SJSA1 (cell line): Measurements from ENCODE around the gene ARSB. TPM values are rescaled to one million over a fixed set of nuclear protein-coding genes. Genes with fewer than 3 reads are reported as not detected.
A peak's percentile ranks its signal among the peaks of the same experiment; 100 is the strongest.

Source experiments
- DNase-seq, 2 experiments: peaks; one replicate each; pipeline ENCODE4 v3.0.0-alpha.2; 2015 to 2020; ENCODE audit warnings: low spot score in 2 of 2, low read depth in 1 of 2
- H3K27ac ChIP-seq: fragments of 250-450 bp; sonication (Bioruptor Pico); 2 replicates; pipeline ENCODE4 v1.5.1; 2020; ENCODE audit warnings: mild to moderate bottlenecking, moderate library complexity
- H3K27me3 ChIP-seq: fragments of 250-450 bp; sonication (Bioruptor Pico); replicated peaks from 2 replicates; pipeline ENCODE4 v1.5.1; 2020; ENCODE audit warnings: mild to moderate bottlenecking, moderate library complexity
- H3K36me3 ChIP-seq: fragments of 250-450 bp; sonication (Bioruptor Pico); 2 replicates; pipeline ENCODE4 v1.5.1; 2020; ENCODE audit warnings: mild to moderate bottlenecking
- H3K4me1 ChIP-seq: fragments of 250-450 bp; sonication (Bioruptor Pico); replicated peaks from 2 replicates; pipeline ENCODE4 v1.6.1; 2021; ENCODE audit warnings: mild to moderate bottlenecking
- H3K4me3 ChIP-seq: fragments of 250-450 bp; sonication (Bioruptor Pico); 2 replicates; pipeline ENCODE4 v1.5.1; 2020; ENCODE audit warnings: mild to moderate bottlenecking
- H3K9me3 ChIP-seq: fragments of 250-450 bp; sonication (Bioruptor Pico); replicated peaks from 2 replicates; pipeline ENCODE4 v1.5.1; 2020; ENCODE audit warnings: mild to moderate bottlenecking
- total RNA-seq: library from RNA; depleted of rRNA; stranded (reverse); fragments of >200 nt; shearing (Covaris generic); gene quantifications from 2 replicates; pipeline ENCODE4 v1.2.3, GENCODE V29; 2014

Gene ARSB
- total RNA-seq, 1 experiment from 2014 or later: 72.9 TPM

DNA sequence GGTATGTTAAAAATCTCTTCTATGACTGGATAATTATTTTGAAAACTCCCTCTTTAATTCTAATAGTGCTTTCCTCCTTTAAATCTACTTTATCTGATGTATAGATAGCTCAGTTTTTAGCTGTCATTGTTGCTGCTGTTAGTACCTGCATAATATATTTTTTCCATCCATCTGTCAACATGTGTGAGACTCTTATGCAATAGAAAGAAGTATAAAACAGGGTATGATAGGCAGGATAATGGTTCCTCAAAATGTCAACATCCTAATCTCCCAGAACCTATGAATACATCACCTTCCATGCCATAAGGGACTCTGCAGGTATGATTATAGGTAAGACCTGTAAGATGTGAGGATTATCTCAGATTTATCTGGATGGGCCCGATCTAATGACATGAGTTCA is 199.7 kb downstream of the ARSB start:
- no peak for DNase-seq
- Histone ChIP-seq H3K4me3 (no peak overlapping the region), H3K9me3 (no peaks in the 10 kb centered on the region), H3K27ac (no peak overlapping the region), H3K4me1 (peaks cover 24% of the 10 kb centered on the region), H3K27me3 (no peaks in the 10 kb centered on the region), H3K36me3 (0 out of 2 replicates have a peak, but pooled peaks cover 3% of the 10 kb centered on the region)

DNA sequence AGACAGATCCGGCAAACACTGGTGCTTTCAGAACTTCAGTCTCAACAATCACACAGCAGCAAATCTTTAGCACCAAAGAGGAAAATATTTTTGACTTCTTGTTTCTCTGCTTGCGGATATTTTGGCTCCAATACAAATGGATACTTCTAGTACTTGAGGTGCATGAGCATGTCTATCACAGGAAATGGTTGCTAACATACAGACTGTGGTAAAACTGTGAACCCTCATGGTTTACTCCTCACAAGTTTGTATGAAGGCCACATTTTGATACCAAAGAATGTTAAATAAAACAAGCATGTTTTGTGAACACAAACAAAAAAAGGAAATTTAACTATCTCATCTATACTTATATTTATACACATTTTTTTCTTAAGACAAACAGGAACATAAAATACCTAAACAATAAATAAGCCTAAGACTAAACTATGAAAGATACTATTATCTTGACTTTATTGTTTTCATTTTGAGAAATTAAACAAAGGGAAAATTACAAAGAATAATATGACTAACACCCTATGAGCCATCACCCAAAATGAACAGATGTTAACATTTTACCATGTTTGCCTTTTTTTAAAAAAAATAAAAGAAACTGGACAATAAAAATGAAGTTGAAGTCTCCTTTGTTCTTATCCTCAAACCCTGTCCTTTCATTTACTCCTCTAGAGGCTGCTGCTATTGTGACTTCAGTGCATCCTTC is 201.5 kb downstream of the ARSB start:
- Histone ChIP-seq H3K27me3 (no peaks in the 10 kb centered on the region), H3K4me1 (peaks cover 30% of the 10 kb centered on the region), H3K36me3 (0 out of 2 replicates have a peak, but pooled peaks cover 3% of the 10 kb centered on the region), H3K9me3 (no peaks in the 10 kb centered on the region), H3K27ac (no peak overlapping the region), H3K4me3 (no peak overlapping the region)
- peak in 1 of 2 experiments; percentile 57 for DNase-seq

DNA sequence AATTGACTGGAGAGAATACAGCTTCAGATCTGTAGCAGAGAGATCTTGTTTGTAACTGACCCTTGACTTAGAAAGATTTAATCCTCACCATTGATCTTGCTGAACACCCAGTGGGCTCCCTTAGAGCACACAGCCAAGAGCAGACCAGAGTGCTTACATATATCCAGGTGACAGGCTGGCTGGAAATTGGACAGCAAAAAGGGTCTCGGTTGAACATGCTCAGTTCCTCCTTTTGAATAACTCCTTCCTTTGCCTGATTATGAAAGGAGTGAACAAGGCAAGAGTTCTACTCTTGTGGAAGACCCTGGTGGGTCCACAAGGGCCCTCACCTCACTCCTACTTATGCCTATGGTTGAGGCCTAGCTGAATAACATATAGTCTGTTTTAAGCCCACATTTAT is 202.4 kb downstream of the ARSB start:
- H3K36me3 ChIP-seq: 0 out of 2 replicates have a peak, but pooled peaks cover 3% of the 10 kb centered on the region
- H3K27ac ChIP-seq: no peak overlapping the region
- no peak overlapping the region for H3K4me3 ChIP-seq
- H3K4me1 ChIP-seq: peaks cover 30% of the 10 kb centered on the region
- H3K27me3 ChIP-seq: no peaks in the 10 kb centered on the region
- no peaks in the 10 kb centered on the region for H3K9me3 ChIP-seq
- DNase-seq: peak in 1 of 2 experiments; percentile 5

DNA sequence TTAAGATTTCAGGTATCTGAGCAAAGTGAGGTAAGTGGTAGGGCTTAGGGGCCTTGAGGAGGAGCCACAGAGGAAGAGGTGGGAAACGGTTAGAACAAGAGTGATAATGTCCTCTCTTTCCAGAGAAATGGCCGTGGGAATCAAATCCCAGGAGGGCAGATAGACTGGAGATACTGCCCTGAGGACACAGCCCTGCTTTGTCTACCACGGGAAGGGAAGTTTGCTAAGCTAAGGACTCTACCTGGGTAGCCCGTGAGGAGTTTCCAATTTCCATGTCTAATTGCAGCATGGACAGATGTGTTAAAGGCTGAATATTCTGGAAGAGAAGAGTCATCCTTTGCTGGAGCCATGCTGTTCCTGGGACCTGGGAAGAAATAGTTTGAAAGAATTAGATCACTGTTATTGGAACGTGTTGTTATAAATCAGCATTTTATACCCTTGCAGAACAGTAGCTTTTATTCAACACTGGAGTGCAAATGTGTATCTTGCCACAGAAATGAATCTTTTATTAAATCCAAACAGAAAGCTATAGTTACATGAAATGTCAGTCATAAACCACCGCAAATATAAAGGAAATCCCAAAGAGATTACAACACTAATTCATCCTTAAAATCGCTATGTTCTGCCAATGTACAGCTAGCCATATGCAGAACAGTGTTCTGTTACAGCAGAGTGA is 203.4 kb downstream of the ARSB start:
- Histone ChIP-seq H3K27ac (no peak overlapping the region), H3K9me3 (no peaks in the 10 kb centered on the region), H3K27me3 (no peaks in the 10 kb centered on the region), H3K36me3 (0 out of 2 replicates have a peak, but pooled peaks cover 3% of the 10 kb centered on the region), H3K4me3 (no peak overlapping the region), H3K4me1 (peaks cover 28% of the 10 kb centered on the region)
- peak in 1 of 2 experiments; percentile 8 for DNase-seq

DNA sequence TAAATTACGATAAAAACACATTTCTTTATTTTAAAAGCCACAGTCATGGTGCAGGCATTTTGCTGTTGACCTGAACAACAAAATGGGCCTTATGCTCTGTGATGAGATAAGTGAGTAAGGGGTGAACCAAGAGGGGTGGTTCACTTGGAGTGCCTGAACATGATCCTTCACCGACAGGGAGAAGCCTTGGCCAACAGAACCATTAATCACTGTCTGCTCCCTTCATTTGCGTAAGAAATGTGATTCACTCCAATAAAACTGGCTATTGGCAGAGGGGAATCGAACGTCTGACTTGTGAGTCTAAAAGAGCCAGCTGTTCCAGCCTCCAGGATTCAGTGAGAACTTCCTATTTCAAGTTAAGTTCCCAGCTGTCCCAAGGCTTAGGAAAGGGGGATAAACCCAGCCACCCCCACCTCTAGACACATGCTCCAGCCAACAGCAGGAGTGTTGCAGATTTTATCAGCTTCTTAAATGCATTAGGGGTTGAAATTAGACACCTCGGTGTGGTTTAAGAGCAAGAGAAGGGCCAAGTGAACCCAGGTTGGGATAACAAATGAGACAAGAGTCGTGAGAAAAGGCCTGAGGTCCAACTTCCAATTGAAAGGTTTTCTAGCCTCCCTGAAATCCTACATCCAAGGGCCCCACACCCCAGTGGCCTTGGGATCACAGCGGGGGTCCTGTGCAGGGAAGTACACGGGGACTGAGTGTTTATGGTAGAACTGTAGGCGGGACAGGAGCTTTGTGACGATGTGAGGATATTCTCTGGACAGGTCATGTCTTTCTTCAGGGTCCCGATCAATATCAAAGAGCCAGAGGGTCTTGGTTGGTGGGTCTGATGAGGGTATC is 205.1 kb downstream of the ARSB start:
- DNase-seq: no peak
- H3K4me3 ChIP-seq: no peak overlapping the region
- no peak overlapping the region for H3K27ac ChIP-seq
- no peaks in the 10 kb centered on the region for H3K9me3 ChIP-seq
- peaks cover 28% of the 10 kb centered on the region for H3K4me1 ChIP-seq
- H3K36me3 ChIP-seq: 0 out of 2 replicates have a peak, but pooled peaks cover 3% of the 10 kb centered on the region
- no peaks in the 10 kb centered on the region for H3K27me3 ChIP-seq

DNA sequence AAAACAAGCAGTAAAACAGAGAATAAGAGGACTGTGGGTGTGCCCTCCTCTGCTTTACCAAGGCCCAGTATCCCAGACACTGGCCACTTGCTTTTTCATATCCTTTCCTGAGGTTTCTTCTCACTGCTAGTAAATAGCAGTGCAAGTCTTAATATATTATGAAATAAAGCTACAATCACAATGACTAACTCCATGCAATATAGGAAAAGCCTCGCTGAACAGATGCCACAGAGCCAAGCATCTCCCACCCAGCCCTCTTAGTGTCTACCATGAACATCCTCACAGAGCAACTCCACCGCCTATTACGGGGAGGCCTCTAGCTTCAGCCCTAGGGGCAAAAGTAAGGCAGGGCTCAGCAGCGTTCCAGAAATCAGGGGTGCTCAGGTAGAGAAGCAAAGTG is 205.8 kb downstream of the ARSB start:
- DNase-seq: no peak
- H3K27ac ChIP-seq: no peak overlapping the region
- H3K4me3 ChIP-seq: no peak overlapping the region
- 0 out of 2 replicates have a peak, but pooled peaks cover 3% of the 10 kb centered on the region for H3K36me3 ChIP-seq
- H3K27me3 ChIP-seq: no peaks in the 10 kb centered on the region
- peaks cover 28% of the 10 kb centered on the region for H3K4me1 ChIP-seq
- H3K9me3 ChIP-seq: no peaks in the 10 kb centered on the region

DNA sequence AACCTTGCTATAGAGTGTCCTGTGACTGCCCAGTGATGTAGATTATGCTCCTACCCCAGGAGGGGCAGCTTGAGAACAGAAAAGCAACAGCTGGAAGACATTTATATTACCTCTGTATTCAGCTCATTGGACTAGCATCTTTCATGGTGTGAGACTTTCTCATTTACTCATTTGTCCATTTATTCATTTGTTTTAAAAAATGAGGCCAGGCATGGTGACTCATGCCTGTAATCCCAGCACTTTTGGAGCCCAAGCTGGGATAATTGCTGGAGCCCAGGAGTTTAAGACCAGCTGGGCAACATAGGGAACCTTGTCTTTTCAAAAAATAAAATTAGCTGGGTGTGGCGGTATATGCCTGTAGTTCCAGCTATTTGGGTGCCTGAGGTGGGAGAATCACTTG is 206.6 kb downstream of the ARSB start:
- H3K9me3 ChIP-seq: no peaks in the 10 kb centered on the region

DNA sequence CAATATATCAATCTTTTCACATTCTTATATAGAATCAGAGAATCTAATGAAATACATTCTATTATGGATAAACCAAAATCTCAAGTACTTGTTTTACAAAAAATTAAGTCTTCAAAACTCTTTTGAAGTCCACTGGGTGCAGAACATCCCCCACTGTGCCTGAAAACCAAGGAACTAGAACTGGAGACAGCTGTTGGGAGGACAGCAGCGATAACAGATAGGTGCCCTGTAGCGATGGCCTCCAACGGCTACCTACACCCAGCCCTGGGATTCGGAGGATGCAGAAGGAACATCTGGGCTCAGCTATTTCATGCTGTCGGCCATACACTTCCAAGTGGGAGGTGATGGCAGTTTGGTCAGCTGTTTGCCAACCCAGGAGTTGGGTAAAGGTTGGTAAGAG is 207.2 kb downstream of the ARSB start:
- H3K27ac ChIP-seq: no peak overlapping the region
- no peak overlapping the region for H3K4me3 ChIP-seq
- no peaks in the 10 kb centered on the region for H3K9me3 ChIP-seq

More for the DNA sequence above, 206.6 kb downstream of the ARSB start:
- Histone ChIP-seq H3K27me3 (no peaks in the 10 kb centered on the region), H3K4me3 (no peak overlapping the region), H3K4me1 (peaks cover 21% of the 10 kb centered on the region), H3K27ac (no peak overlapping the region), H3K36me3 (0 out of 2 replicates have a peak, but pooled peaks cover 3% of the 10 kb centered on the region)
- peak; percentile 8 to 20 for DNase-seq

DNA sequence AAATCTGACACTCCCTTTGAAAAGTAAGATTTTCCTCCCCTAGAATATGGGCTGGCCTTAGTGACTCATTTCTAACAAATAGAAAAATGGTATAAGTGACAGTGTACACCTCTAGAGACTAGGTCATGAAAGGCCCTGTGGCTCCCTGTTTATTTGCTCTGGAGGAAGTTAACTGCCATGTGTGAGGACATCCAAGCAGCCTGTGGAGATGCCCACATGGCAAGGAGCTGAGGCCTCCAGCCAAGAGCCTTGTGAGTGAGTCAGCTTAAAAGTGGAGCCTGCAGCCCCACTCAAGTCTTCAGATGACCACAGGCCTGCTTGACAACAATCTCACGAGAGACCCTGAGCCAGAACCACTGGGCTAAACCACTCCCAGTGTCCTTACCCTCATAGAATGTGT is 208.5 kb downstream of the ARSB start:
- H3K27ac ChIP-seq: no peak overlapping the region
- no peaks in the 10 kb centered on the region for H3K27me3 ChIP-seq
- H3K4me3 ChIP-seq: no peak overlapping the region
- H3K36me3 ChIP-seq: 0 out of 2 replicates have a peak, but pooled peaks cover 3% of the 10 kb centered on the region
- peak; percentile 27 to 63 for DNase-seq
- peaks cover 18% of the 10 kb centered on the region for H3K4me1 ChIP-seq
- no peaks in the 10 kb centered on the region for H3K9me3 ChIP-seq

More for the DNA sequence above, 207.2 kb downstream of the ARSB start:
- Histone ChIP-seq H3K4me1 (peaks cover 15% of the 10 kb centered on the region), H3K36me3 (0 out of 2 replicates have a peak, but pooled peaks cover 3% of the 10 kb centered on the region), H3K27me3 (no peaks in the 10 kb centered on the region)
- peak in 1 of 2 experiments; percentile 16 for DNase-seq

DNA sequence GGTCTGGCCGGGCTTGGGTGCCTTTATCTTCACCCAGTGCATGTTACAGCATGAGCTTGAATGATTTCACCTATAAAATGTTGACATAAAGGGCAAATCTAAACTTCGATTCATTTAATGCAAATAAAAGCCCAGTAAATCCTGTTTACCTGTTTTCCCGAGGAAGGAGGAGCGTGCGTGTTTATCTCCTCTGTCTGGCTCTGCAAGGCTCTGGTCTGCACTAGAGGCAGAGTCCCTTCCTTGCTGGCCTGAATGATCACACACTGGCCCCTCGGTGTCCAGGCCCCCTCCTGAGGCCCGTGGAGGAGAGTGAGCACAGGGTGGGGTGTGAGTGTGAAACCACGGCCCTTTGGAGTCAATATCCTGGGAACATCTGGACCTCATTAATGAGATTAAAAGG is 211.5 kb downstream of the ARSB start:
- no peak for DNase-seq
- Histone ChIP-seq H3K27me3 (no peaks in the 10 kb centered on the region), H3K4me3 (no peak overlapping the region), H3K4me1 (peaks cover 19% of the 10 kb centered on the region), H3K27ac (no peak overlapping the region), H3K9me3 (no peaks in the 10 kb centered on the region), H3K36me3 (no peaks in the 10 kb centered on the region)

DNA sequence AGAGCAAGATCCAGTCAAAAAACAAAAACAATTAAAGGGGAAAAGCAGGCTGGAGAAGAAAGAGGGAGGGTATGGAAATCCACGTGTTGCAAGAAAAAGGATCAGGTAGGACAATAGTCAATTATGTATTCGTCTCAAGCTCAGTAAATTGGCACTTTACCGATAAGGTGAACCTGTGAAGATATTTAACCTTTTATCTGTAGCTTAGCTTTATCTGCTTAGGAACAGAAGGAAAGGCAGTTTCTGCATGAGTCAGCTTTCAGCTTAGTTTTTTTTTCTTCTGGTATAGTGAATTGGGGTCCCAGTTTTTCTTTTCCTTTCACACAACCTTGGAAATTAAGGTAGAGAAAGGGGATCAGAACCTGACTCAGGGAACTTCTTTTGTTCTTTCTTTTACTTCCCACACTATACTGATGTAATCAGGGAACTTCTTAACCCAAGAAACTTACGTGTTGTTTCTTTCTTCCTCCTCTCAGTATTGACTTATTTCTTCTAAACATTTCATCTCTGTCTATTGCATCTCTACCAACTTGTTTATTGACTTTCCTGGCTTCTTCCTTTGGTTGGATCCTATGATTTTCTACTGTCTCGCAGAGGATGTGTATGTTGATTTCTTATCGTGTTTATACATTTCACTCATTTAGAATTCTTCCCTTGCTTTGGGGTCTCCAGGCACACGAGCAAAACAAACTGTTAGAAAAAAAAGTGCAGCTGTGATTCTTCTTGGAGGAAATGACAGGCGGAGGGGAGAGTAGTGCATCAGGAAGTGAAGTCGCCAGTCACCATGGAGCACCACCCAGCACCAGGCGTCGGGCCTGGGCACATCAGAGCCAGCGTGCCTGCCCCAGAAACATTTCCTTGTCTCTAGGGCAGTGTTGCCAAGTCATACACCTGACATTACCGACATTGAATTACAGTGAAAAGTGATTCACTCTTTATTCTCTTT is 213.6 kb downstream of the ARSB start:
- no peaks in the 10 kb centered on the region for H3K9me3 ChIP-seq
- peak in 1 of 2 experiments; percentile 43 for DNase-seq
- H3K4me1 ChIP-seq: peaks cover 13% of the 10 kb centered on the region
- H3K36me3 ChIP-seq: no peaks in the 10 kb centered on the region
- H3K27ac ChIP-seq: peak overlapping the region; percentile 22
- H3K27me3 ChIP-seq: no peaks in the 10 kb centered on the region
- no peak overlapping the region for H3K4me3 ChIP-seq

DNA sequence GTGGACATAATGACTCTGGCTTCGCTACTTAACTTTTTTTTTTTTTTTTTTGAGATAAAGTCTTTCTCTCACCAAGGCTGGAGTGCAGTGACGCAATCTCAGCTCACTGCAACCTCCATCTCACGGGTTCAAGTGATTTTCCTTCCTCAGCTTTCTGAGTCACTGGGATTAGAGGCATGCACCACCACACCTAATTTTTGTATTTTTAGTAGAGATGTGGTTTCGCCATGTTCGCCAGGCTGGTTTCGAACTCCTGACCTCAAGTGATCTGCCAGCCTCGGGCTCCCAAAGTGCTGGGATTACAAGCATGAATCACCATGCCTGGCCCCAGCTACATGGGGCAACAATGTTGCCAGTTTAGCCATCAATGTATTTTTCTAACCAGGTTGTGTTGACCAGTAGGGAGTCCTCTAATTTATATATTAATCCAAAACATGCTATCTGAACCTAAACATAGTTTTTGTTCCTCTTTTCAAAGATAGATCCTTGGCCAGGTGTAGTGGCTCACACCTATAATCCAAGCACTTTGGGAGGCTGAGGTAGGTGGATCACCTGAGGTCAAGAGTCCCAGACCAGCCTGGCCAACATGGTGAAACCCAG is 216.2 kb downstream of the ARSB start:
- H3K9me3 ChIP-seq: no peaks in the 10 kb centered on the region
- H3K4me1 ChIP-seq: peaks cover 13% of the 10 kb centered on the region
- H3K27ac ChIP-seq: no peak overlapping the region
- DNase-seq: no peak
- no peak overlapping the region for H3K4me3 ChIP-seq
- H3K27me3 ChIP-seq: no peaks in the 10 kb centered on the region
- no peaks in the 10 kb centered on the region for H3K36me3 ChIP-seq
